Left lobe of liver (tissue), 2 donors: ENCODE data around the gene PCCA. TPM values are rescaled to one million over a fixed set of nuclear protein-coding genes. Genes with fewer than 3 reads are reported as not detected.

Experiments used
- ATAC-seq: fragments of 200-7000 bp; cut with Tn5 transposase; one replicate; pipeline ENCODE4 v1.9.1; 2020; ENCODE audit warnings: mild to moderate bottlenecking, moderate library complexity
- DNase-seq: peaks from one replicate; pipeline ENCODE4 v3.0.0-alpha.2; 2020; ENCODE audit warnings: low spot score
- total RNA-seq: library from RNA; stranded (reverse); gene quantifications from one replicate; pipeline ENCODE4 v1.2.1, GENCODE V29; 2021
- donor health status: DM: no; HTN: no; CAD: no; lungs with moderate emphysema.
- donor health status: DM: no; HTN: yes; CAD: no.

Gene PCCA
- total RNA-seq, 1 donor from 2014 or later: 83.5 TPM

GRCh38 chr13:100395698-100396373, 306.9 kb downstream of the PCCA start:
- ATAC-seq (peak; percentile 83), DNase-seq (no peak)

GRCh38 chr13:100396776-100397175, 307.9 kb downstream of the PCCA start:
- ATAC-seq: no peak
- DNase-seq: no peak

- ATAC-seq (no peak), DNase-seq (no peak)
Observed at GRCh38 chr13:100397627-100398026, 308.7 kb downstream of the PCCA start.

- no peak for DNase-seq
- no peak for ATAC-seq
Observed at GRCh38 chr13:100398360-100398759, 309.5 kb downstream of the PCCA start.

- DNase-seq (no peak), ATAC-seq (no peak)
Observed at GRCh38 chr13:100399455-100399854, 310.6 kb downstream of the PCCA start.

- no peak for ATAC-seq
- no peak for DNase-seq
Observed at GRCh38 chr13:100403675-100404074, 314.8 kb downstream of the PCCA start.

GRCh38 chr13:100409132-100409531, 320.2 kb downstream of the PCCA start:
- no peak for DNase-seq
- no peak for ATAC-seq

- DNase-seq (no peak), ATAC-seq (no peak)
Observed at GRCh38 chr13:100423375-100423774, 334.5 kb downstream of the PCCA start.

GRCh38 chr13:100428986-100429385, 340.1 kb downstream of the PCCA start:
- ATAC-seq: no peak
- DNase-seq: no peak

GRCh38 chr13:100432611-100433010, 343.7 kb downstream of the PCCA start:
- no peak for ATAC-seq
- DNase-seq: no peak

GRCh38 chr13:100433475-100433874, 344.6 kb downstream of the PCCA start:
- DNase-seq: no peak
- no peak for ATAC-seq

GRCh38 chr13:100434010-100434763, 345.3 kb downstream of the PCCA start:
- ATAC-seq (peak; percentile 58), DNase-seq (peak; percentile 66)

GRCh38 chr13:100436099-100436498, 347.2 kb downstream of the PCCA start:
- DNase-seq: peak; percentile 76
- peak; percentile 84 for ATAC-seq

- ATAC-seq (no peak), DNase-seq (no peak)
Observed at GRCh38 chr13:100438059-100438788, 349.3 kb downstream of the PCCA start.

GRCh38 chr13:100439247-100439970, 350.5 kb downstream of the PCCA start:
- ATAC-seq: no peak
- DNase-seq: no peak

- ATAC-seq (no peak), DNase-seq (no peak)
Observed at GRCh38 chr13:100440751-100441425, 352.0 kb downstream of the PCCA start.

GRCh38 chr13:100442095-100442832, 353.4 kb downstream of the PCCA start:
- DNase-seq: no peak
- ATAC-seq: peak; percentile 35

- DNase-seq (no peak), ATAC-seq (peak; percentile 84)
Observed at GRCh38 chr13:100443278-100443997, 354.5 kb downstream of the PCCA start.

GRCh38 chr13:100443998-100444328, 355.1 kb downstream of the PCCA start:
- DNase-seq: no peak
- peak; percentile 13 for ATAC-seq
